Measurements from ENCODE around the gene FAT1.

Gene FAT1

GRCh38 chr4:186557061-186557460 is 166.6 kb downstream of the FAT1 start:
- no peak for DNase-seq

- no peak for DNase-seq
These were observed 168.5 kb downstream of the FAT1 start, which contains the start of gene MTNR1A for GRCh38 chr4:186554914-186555827. Gene MTNR1A (minus strand): TSS chr4:186555567. CDS start chr4:186555365, 202 bp downstream.

- no peak for DNase-seq
These were observed 169.1 kb downstream of the FAT1 start for GRCh38 chr4:186554539-186554913.

- DNase-seq: no peak
These were observed 169.9 kb downstream of the FAT1 start for GRCh38 chr4:186553717-186554116.

- DNase-seq: no peak
These were observed 171.8 kb downstream of the FAT1 start for GRCh38 chr4:186551849-186552248.

- DNase-seq: no peak
These were observed 178.2 kb downstream of the FAT1 start for GRCh38 chr4:186545436-186545835.

- no peak for DNase-seq
These were observed 180.4 kb downstream of the FAT1 start for GRCh38 chr4:186543206-186543605.

GRCh38 chr4:186541801-186542200 is 181.9 kb downstream of the FAT1 start:
- no peak for DNase-seq

- no peak for DNase-seq
These were observed 185.7 kb downstream of the FAT1 start for GRCh38 chr4:186537843-186538521.

Data from activated effector memory CD4-positive, alpha-beta T cell treated with Interleukin-2 at 50 U/mL for 16 hours (primary cell).